GM23248 (cell line): ENCODE data around the gene PTPRE.

Source experiments
- EZH2 ChIP-seq: fragments of 200-600 bp; sonication (generic); IDR thresholded peaks from 2 replicates; pipeline ENCODE4 v1.6.1; 2018; ENCODE audit warnings: antibody characterized with exemption, mild to moderate bottlenecking; ENCODE audit not compliant: insufficient read depth, poor library complexity, severe bottlenecking
- EZH2phosphoT487 ChIP-seq: fragments of 200-600 bp; sonication (generic); IDR thresholded peaks from 2 replicates; pipeline ENCODE4 v1.6.1; 2018; ENCODE audit warnings: antibody characterized with exemption, moderate library complexity, mild to moderate bottlenecking, low read depth; ENCODE audit not compliant: insufficient read depth

- no peak for TF ChIP-seq EZH2
- no peak for TF ChIP-seq EZH2phosphoT487
These were observed 22.4 kb upstream of the PTPRE start for GRCh38 chr10:127884501-127884900.
